Hepatocyte (in vitro differentiated cells): Measurements from ENCODE around the gene CCL17.

Experiments
- EZH2 ChIP-seq: fragments of 200-600 bp; sonication (generic); IDR thresholded peaks from 2 replicates; pipeline ENCODE4 v1.6.1; 2016; ENCODE audit warnings: antibody characterized with exemption, mild to moderate bottlenecking, borderline replicate concordance
- EZH2phosphoT487 ChIP-seq: fragments of 200-600 bp; sonication (generic); IDR thresholded peaks from one replicate; pipeline ENCODE4 v1.6.1; 2018; ENCODE audit warnings: antibody characterized with exemption, mild to moderate bottlenecking, low read depth, moderate library complexity; ENCODE audit not compliant: unreplicated experiment, severe bottlenecking
- TF ChIP-seq, protein P1 (sequence below): fragments of 200-600 bp; sonication (generic); IDR thresholded peaks from 2 replicates; pipeline ENCODE4 v1.5.1; 2016; ENCODE audit warnings: antibody characterized with exemption, mild to moderate bottlenecking; ENCODE audit not compliant: poor library complexity

DNA sequence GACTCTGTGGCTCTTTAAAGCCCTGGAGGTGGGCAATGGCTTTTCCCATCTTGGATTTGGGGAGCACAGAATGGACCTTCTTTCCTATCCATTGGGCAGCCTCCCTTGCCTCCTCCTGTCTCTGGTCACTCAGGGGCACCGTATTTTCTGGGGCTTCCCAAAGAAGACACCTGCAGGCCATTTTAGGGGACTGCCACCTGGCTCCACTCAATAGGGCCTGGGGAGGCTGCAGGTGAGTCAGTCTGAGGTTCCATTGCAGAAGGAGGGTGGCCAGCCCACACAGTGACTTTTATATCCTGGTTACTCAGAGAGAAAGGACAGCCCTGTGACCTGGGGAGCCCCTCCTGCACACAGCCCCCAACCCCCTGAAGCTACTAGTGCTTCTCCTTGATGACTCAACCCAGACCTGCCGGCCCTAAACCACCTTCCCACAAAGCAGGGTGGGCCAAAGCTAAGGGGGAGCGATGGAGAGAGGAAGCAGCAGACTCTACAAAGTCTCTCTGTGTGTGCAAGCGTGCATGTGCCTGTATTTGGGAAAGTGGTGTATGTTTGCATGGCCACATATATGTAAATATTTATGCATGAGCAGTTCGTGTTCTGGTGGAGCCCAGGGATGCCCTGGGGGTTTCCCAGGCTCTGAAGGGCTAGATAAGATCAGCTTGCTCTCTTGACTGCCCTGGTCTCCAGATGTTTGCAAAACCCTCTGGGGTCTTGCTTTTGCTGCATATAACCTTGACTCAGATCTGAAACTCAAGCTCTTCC lies 27.3 kb upstream of the CCL17 start:
- TF ChIP-seq EZH2phosphoT487 (no peak), EZH2 (no peak)
- TF ChIP-seq, protein P1, sequence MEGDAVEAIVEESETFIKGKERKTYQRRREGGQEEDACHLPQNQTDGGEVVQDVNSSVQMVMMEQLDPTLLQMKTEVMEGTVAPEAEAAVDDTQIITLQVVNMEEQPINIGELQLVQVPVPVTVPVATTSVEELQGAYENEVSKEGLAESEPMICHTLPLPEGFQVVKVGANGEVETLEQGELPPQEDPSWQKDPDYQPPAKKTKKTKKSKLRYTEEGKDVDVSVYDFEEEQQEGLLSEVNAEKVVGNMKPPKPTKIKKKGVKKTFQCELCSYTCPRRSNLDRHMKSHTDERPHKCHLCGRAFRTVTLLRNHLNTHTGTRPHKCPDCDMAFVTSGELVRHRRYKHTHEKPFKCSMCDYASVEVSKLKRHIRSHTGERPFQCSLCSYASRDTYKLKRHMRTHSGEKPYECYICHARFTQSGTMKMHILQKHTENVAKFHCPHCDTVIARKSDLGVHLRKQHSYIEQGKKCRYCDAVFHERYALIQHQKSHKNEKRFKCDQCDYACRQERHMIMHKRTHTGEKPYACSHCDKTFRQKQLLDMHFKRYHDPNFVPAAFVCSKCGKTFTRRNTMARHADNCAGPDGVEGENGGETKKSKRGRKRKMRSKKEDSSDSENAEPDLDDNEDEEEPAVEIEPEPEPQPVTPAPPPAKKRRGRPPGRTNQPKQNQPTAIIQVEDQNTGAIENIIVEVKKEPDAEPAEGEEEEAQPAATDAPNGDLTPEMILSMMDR, result no peak
